Lung (tissue), 12 donors: ENCODE results near the gene FNBP1L. TPM values are rescaled to one million over a fixed set of nuclear protein-coding genes. Genes with fewer than 3 reads are reported as not detected.

ENCODE experiments used
- ATAC-seq: fragments of 200-7000 bp; cut with Tn5 transposase; one replicate; pipeline ENCODE4 v1.9.1; 2020; ENCODE audit warnings: moderate number of reproducible peaks; ENCODE audit not compliant: insufficient read depth, low FRiP score
- DNase-seq, 3 donors: peaks; one replicate each; pipeline ENCODE4 v3.0.0-alpha.2; 2013 to 2017
- H3K27ac ChIP-seq, 2 donors: one replicate each; pipeline ENCODE4 v1.5.1; 2013; ENCODE audit warnings: mild to moderate bottlenecking in 2 of 2, moderate library complexity in 2 of 2, control low read depth in 1 of 2, inconsistent platforms in 1 of 2, low read depth in 1 of 2, low read length in 1 of 2
- H3K27me3 ChIP-seq, 3 donors: one replicate each; pipeline ENCODE4 v1.5.1; 2013; ENCODE audit warnings: low read length in 2 of 3; ENCODE audit not compliant: control insufficient read depth in 3 of 3, insufficient read depth in 3 of 3
- H3K36me3 ChIP-seq, 4 donors: one replicate each; pipeline ENCODE4 v1.5.1; 2013; ENCODE audit warnings: low read length in 4 of 4, mild to moderate bottlenecking in 1 of 4, moderate library complexity in 1 of 4; ENCODE audit not compliant: control insufficient read depth in 4 of 4, insufficient read depth in 4 of 4
- H3K4me1 ChIP-seq, 5 donors: one replicate each; pipeline ENCODE4 v1.5.1; 2013; ENCODE audit warnings: low read length in 5 of 5, mild to moderate bottlenecking in 2 of 5, moderate library complexity in 1 of 5; ENCODE audit not compliant: control insufficient read depth in 5 of 5, insufficient read depth in 5 of 5
- H3K4me3 ChIP-seq: one replicate; pipeline ENCODE4 v1.5.1; 2013; ENCODE audit warnings: mild to moderate bottlenecking, control low read depth, moderate library complexity
- H3K9ac ChIP-seq, 2 donors: one replicate each; pipeline ENCODE4 v1.5.1; 2013; ENCODE audit warnings: low read length in 2 of 2, control low read depth in 1 of 2; ENCODE audit not compliant: insufficient read depth in 1 of 2
- H3K9me3 ChIP-seq, 4 donors: one replicate each; pipeline ENCODE4 v1.5.1; 2013; ENCODE audit warnings: low read length in 3 of 4, mild to moderate bottlenecking in 1 of 4, moderate library complexity in 1 of 4; ENCODE audit not compliant: control insufficient read depth in 4 of 4, insufficient read depth in 3 of 4
- CTCF ChIP-seq: IDR thresholded peaks from 2 replicates; pipeline ENCODE4 v1.5.1; 2012; ENCODE audit warnings: mild to moderate bottlenecking; ENCODE audit errors: control extremely low read depth, extremely low read depth
- WGBS, 2 donors: extraction: QIAGEN DNeasy Blood & Tissue Kit; methylation state at CpG; one replicate each; pipeline ENCODE4 v1.1.7; 2013; 5-methylcytosine and 5-hydroxymethylcytosine counted together
- polyA plus RNA-seq, 2 donors: library from polyadenylated mRNA; stranded (reverse); fragments of 200-250 nt; gene quantifications; one replicate each; pipeline ENCODE4 v1.2.1, GENCODE V29; 2013
- total RNA-seq, 2 donors: library from RNA; depleted of rRNA in 1 of 2; stranded (reverse); fragments of >200 nt in 1 of 2; gene quantifications; one replicate each; pipeline ENCODE4 v1.2.1, GENCODE V29; 2014 to 2021
- donor health status: control.
- donor health status: control.
- donor health status: Bipolar disorder and iron deficiency.
- donor health status: healthy.
- donor health status: DM: yes; HTN: yes; CAD: no.

Gene FNBP1L
- total and polyA plus RNA-seq, 4 donors = 15.1 to 119 (median 26.3) TPM

- Histone ChIP-seq H3K27me3 (no peaks in the 10 kb centered on the region), H3K9me3 (no peaks in the 10 kb centered on the region), H3K9ac (no peak overlapping the region), H3K4me1 (no peaks in the 10 kb centered on the region), H3K4me3 (no peak overlapping the region), H3K27ac (no peak overlapping the region), H3K36me3 (peaks cover 0 to 1% (median 0%) of the 10 kb centered on the region in 4 donors)
- DNase-seq (no peak), ATAC-seq (no peak)
- WGBS, 2 donors = 55 to 72% methylated on average over 3 of the region's 3 CpGs
- no peak for TF ChIP-seq CTCF
Measured at GRCh38 chr1:93506126-93506525, 58.2 kb downstream of the FNBP1L start.

- Histone ChIP-seq H3K9ac (no peak overlapping the region), H3K4me3 (no peak overlapping the region), H3K9me3 (no peaks in the 10 kb centered on the region), H3K27ac (no peak overlapping the region), H3K36me3 (peaks cover 0 to 4% (median 0%) of the 10 kb centered on the region in 4 donors), H3K27me3 (no peaks in the 10 kb centered on the region), H3K4me1 (peaks cover 0 to 2% (median 0%) of the 10 kb centered on the region in 5 donors)
- 77 to 91% methylated on average over 5 of the region's 5 CpGs for whole genome bisulfite sequencing, 2 donors
- TF ChIP-seq CTCF = no peak
- ATAC-seq (no peak), DNase-seq (no peak)
Measured at GRCh38 chr1:93516164-93516563, 68.2 kb downstream of the FNBP1L start.

GRCh38 chr1:93518516-93518915, 70.6 kb downstream of the FNBP1L start:
- Histone ChIP-seq H3K9me3 (no peaks in the 10 kb centered on the region), H3K27me3 (no peaks in the 10 kb centered on the region), H3K4me1 (peaks cover 0 to 2% (median 0%) of the 10 kb centered on the region in 5 donors), H3K4me3 (no peak overlapping the region), H3K36me3 (peaks cover 0 to 5% (median 1%) of the 10 kb centered on the region in 4 donors), H3K27ac (no peak overlapping the region), H3K9ac (no peak overlapping the region)
- ATAC-seq (no peak), DNase-seq (no peak)
- TF ChIP-seq CTCF = no peak

GRCh38 chr1:93519199-93519829, 71.4 kb downstream of the FNBP1L start:
- Histone ChIP-seq H3K4me1 (peaks cover 0 to 2% (median 0%) of the 10 kb centered on the region in 5 donors), H3K27ac (no peak overlapping the region), H3K9ac (no peak overlapping the region), H3K4me3 (no peak overlapping the region), H3K36me3 (peaks cover 0 to 5% (median 1%) of the 10 kb centered on the region in 4 donors), H3K9me3 (no peaks in the 10 kb centered on the region), H3K27me3 (no peaks in the 10 kb centered on the region)
- TF ChIP-seq CTCF = no peak
- WGBS, 2 donors = 62 to 88% methylated on average over 3 of the region's 3 CpGs
- no peak for DNase-seq
- no peak for ATAC-seq
